HG03378 (cell line): ENCODE results near the gene ZNF70.

Experiments
- ATAC-seq: cut with Tn5 transposase; IDR thresholded peaks from one replicate; pipeline ENCODE4 v1.9.1; 2021; ENCODE audit warnings: mild to moderate bottlenecking, moderate library complexity; ENCODE audit not compliant: unreplicated experiment

ZNF70 gene

GRCh38 chr22:23779731-23780130, 28.8 kb upstream of the ZNF70 start:
- no peak for ATAC-seq

GRCh38 chr22:23779083-23779482, 28.2 kb upstream of the ZNF70 start:
- no peak for ATAC-seq

GRCh38 chr22:23778577-23778900, 27.6 kb upstream of the ZNF70 start:
- ATAC-seq, result no peak

- no peak for ATAC-seq
Observed at GRCh38 chr22:23777776-23778576, 27.1 kb upstream of the ZNF70 start.

- no peak for ATAC-seq
Observed at GRCh38 chr22:23775779-23776375, 25.0 kb upstream of the ZNF70 start.

GRCh38 chr22:23774922-23775436, 24.1 kb upstream of the ZNF70 start:
- no peak for ATAC-seq

- no peak for ATAC-seq
Observed at GRCh38 chr22:23774114-23774921, 23.4 kb upstream of the ZNF70 start.

GRCh38 chr22:23773483-23774113, 22.7 kb upstream of the ZNF70 start:
- ATAC-seq, result no peak

GRCh38 chr22:23772649-23773473, 21.9 kb upstream of the ZNF70 start, which contains the start of gene MMP11:
Gene MMP11, plus strand, starts transcription at chr22:23772849. Its CDS starts 22 bp downstream, at chr22:23772871.
- ATAC-seq, result no peak

GRCh38 chr22:23772315-23772648, 21.4 kb upstream of the ZNF70 start:
- ATAC-seq, result no peak

GRCh38 chr22:23769321-23769965, 18.5 kb upstream of the ZNF70 start:
- ATAC-seq, result no peak

- ATAC-seq, result no peak
Observed at GRCh38 chr22:23767673-23768548, 17.0 kb upstream of the ZNF70 start, which contains the start of gene CHCHD10. Gene CHCHD10, minus strand, starts transcription at chr22:23767972. Its CDS starts 98 bp downstream, at chr22:23767874.

GRCh38 chr22:23767303-23767672, 16.4 kb upstream of the ZNF70 start:
- ATAC-seq, result no peak

- ATAC-seq, result no peak
Observed at GRCh38 chr22:23764899-23765881, 14.3 kb upstream of the ZNF70 start.

GRCh38 chr22:23763954-23764353, 13.0 kb upstream of the ZNF70 start:
- ATAC-seq, result no peak

GRCh38 chr22:23763579-23763945, 12.7 kb upstream of the ZNF70 start:
- no peak for ATAC-seq

- no peak for ATAC-seq
Observed at GRCh38 chr22:23762842-23763578, 12.1 kb upstream of the ZNF70 start, which contains the start of gene C22orf15. Gene C22orf15, plus strand, starts transcription at chr22:23762990. Its CDS starts 317 bp downstream, at chr22:23763307.
